ENCODE measurements around the gene BCL2L2. TPM values are rescaled to one million over a fixed set of nuclear protein-coding genes. Genes with fewer than 3 reads are reported as not detected.

BCL2L2 gene
- total RNA-seq, 1 donor from 2014 or later = 21.4 TPM

DNA sequence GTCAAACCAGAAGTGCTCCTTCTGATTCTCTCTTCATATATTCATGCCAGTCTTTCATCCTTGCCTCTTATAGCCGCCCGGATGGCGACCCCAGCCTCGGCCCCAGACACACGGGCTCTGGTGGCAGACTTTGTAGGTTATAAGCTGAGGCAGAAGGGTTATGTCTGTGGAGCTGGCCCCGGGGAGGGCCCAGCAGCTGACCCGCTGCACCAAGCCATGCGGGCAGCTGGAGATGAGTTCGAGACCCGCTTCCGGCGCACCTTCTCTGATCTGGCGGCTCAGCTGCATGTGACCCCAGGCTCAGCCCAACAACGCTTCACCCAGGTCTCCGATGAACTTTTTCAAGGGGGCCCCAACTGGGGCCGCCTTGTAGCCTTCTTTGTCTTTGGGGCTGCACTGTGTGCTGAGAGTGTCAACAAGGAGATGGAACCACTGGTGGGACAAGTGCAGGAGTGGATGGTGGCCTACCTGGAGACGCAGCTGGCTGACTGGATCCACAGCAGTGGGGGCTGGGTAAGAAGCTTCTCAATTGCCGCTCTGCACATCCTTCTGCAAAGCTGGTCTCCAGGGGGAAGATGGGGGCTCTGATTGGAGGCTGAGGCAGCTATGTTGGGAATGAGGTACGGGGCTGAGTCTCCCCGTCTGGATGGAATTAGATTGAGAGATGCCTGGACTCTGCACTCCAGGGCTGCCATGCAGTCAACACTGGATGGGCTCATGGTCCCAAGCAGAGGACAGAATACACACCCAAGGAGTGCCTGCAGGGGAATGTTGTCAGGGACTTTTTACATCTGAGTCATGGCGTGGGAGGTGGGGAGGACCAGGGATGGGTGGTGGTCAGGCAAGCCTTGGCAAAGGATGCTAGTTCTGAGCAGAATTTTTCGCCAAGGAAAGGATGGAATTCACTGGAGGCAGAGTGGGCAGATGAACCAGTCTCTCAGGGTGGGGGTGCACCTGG is 1.3 kb downstream of the BCL2L2 start:
- peak overlapping the region; percentile 92 for H3K4me3 Mint-ChIP-seq (ENCODE audit: unreplicated experiment)
- no peaks in the 10 kb centered on the region for H3K27me3 Mint-ChIP-seq (ENCODE audit: low read depth, unreplicated experiment)
- H3K27ac Mint-ChIP-seq (ENCODE audit: unreplicated experiment) = peak overlapping the region; percentile 92

GRCh38 chr14:23308721-23309445 is 2.2 kb downstream of the BCL2L2 start:
- peak overlapping the region; percentile 96 for H3K9ac ChIP-seq (ENCODE audit: low read length)
- peaks cover 41% of the 10 kb centered on the region for H4K20me1 ChIP-seq (ENCODE audit: insufficient read depth, low read length)
- no peak overlapping the region for H3K27ac Mint-ChIP-seq (ENCODE audit: unreplicated experiment)
- peak overlapping the region; percentile 4 for H3K27ac ChIP-seq (ENCODE audit: low read depth, low read length)
- H3K4me2 ChIP-seq (ENCODE audit: low read length) = peak overlapping the region; percentile 93
- peaks cover 22% of the 10 kb centered on the region for H3K4me1 ChIP-seq (ENCODE audit: insufficient read depth, low read length)
- H2AFZ ChIP-seq (ENCODE audit: low read depth, low read length) = no peak overlapping the region
- no peaks in the 10 kb centered on the region for H3K27me3 ChIP-seq (ENCODE audit: insufficient read depth, low read length)
- H3K4me3 ChIP-seq (ENCODE audit: insufficient read depth, low read depth, low read length) = peak overlapping the region; percentile 82
- peaks cover 69% of the 10 kb centered on the region for H3K79me2 ChIP-seq (ENCODE audit: insufficient read depth, low read length)
- FAIRE-seq (no peak), DNase-seq (ENCODE audit: low read depth) (no peak)
- no peaks in the 10 kb centered on the region for H3K27me3 Mint-ChIP-seq (ENCODE audit: low read depth, unreplicated experiment)
- no peaks in the 10 kb centered on the region for H3K9me3 Mint-ChIP-seq (ENCODE audit: unreplicated experiment)
- H3K9me3 ChIP-seq (ENCODE audit: insufficient read depth, low read depth, low read length) = no peaks in the 10 kb centered on the region
- H3K36me3 ChIP-seq (ENCODE audit: insufficient read depth, low read length) = peaks cover 15% of the 10 kb centered on the region
- peaks cover 23% of the 10 kb centered on the region for H3K4me1 Mint-ChIP-seq (ENCODE audit: low read depth, unreplicated experiment)
- H3K36me3 Mint-ChIP-seq (ENCODE audit: low read depth, unreplicated experiment) = peaks cover 16% of the 10 kb centered on the region
- H3K4me3 Mint-ChIP-seq (ENCODE audit: unreplicated experiment) = peak overlapping the region; percentile 92
- no peak for TF ChIP-seq EZH2 (IDR thresholded peaks at IDR 0.05; ENCODE audit: insufficient read depth, low read length)
- TF ChIP-seq, protein P1, sequence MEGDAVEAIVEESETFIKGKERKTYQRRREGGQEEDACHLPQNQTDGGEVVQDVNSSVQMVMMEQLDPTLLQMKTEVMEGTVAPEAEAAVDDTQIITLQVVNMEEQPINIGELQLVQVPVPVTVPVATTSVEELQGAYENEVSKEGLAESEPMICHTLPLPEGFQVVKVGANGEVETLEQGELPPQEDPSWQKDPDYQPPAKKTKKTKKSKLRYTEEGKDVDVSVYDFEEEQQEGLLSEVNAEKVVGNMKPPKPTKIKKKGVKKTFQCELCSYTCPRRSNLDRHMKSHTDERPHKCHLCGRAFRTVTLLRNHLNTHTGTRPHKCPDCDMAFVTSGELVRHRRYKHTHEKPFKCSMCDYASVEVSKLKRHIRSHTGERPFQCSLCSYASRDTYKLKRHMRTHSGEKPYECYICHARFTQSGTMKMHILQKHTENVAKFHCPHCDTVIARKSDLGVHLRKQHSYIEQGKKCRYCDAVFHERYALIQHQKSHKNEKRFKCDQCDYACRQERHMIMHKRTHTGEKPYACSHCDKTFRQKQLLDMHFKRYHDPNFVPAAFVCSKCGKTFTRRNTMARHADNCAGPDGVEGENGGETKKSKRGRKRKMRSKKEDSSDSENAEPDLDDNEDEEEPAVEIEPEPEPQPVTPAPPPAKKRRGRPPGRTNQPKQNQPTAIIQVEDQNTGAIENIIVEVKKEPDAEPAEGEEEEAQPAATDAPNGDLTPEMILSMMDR (IDR thresholded peaks at IDR 0.05; ENCODE audit: insufficient read depth, low read depth, low read length) = no peak

More for the DNA sequence above, 1.3 kb downstream of the BCL2L2 start:
- H3K4me1 Mint-ChIP-seq (ENCODE audit: low read depth, unreplicated experiment) = peaks cover 23% of the 10 kb centered on the region
- FAIRE-seq (no peak), DNase-seq (ENCODE audit: low read depth) (peak; percentile 51)
- H3K4me1 ChIP-seq (ENCODE audit: insufficient read depth, low read length) = peaks cover 22% of the 10 kb centered on the region
- H3K36me3 ChIP-seq (ENCODE audit: insufficient read depth, low read length) = peaks cover 15% of the 10 kb centered on the region
- H4K20me1 ChIP-seq (ENCODE audit: insufficient read depth, low read length) = peaks cover 41% of the 10 kb centered on the region
- H3K4me2 ChIP-seq (ENCODE audit: low read length) = peak overlapping the region; percentile 93
- no peaks in the 10 kb centered on the region for H3K9me3 ChIP-seq (ENCODE audit: insufficient read depth, low read depth, low read length)
- peak overlapping the region; percentile 82 for H3K4me3 ChIP-seq (ENCODE audit: insufficient read depth, low read depth, low read length)
- peaks cover 16% of the 10 kb centered on the region for H3K36me3 Mint-ChIP-seq (ENCODE audit: low read depth, unreplicated experiment)
- H3K9ac ChIP-seq (ENCODE audit: low read length) = peak overlapping the region; percentile 96
- no peaks in the 10 kb centered on the region for H3K9me3 Mint-ChIP-seq (ENCODE audit: unreplicated experiment)
- H3K27me3 ChIP-seq (ENCODE audit: insufficient read depth, low read length) = no peaks in the 10 kb centered on the region
- TF ChIP-seq, protein P1 (IDR thresholded peaks at IDR 0.05; ENCODE audit: insufficient read depth, low read depth, low read length) = no peak
- no peak for TF ChIP-seq EZH2 (IDR thresholded peaks at IDR 0.05; ENCODE audit: insufficient read depth, low read length)
- peaks cover 64% of the 10 kb centered on the region for H3K79me2 ChIP-seq (ENCODE audit: insufficient read depth, low read length)
- H2AFZ ChIP-seq (ENCODE audit: low read depth, low read length) = no peak overlapping the region
- peak overlapping the region; percentile 76 for H3K27ac ChIP-seq (ENCODE audit: low read depth, low read length)

Data from astrocyte (in vitro differentiated cells and primary cell).